Amniotic epithelial cell (primary cell): Measurements from ENCODE around the gene MESP2.

ENCODE experiments used
- DNase-seq: peaks from one replicate; pipeline ENCODE4 v3.0.0-alpha.2; 2010; ENCODE audit warnings: low read depth

Gene MESP2

GRCh38 chr15:89818287-89818686 is 42.2 kb downstream of the MESP2 start:
- no peak for DNase-seq

- DNase-seq = no peak
These were observed 44.8 kb downstream of the MESP2 start for GRCh38 chr15:89820666-89821611.

GRCh38 chr15:89822026-89822425 is 45.9 kb downstream of the MESP2 start:
- no peak for DNase-seq

- DNase-seq = no peak
These were observed 46.4 kb downstream of the MESP2 start for GRCh38 chr15:89822611-89822950.

GRCh38 chr15:89822951-89823711 is 47.0 kb downstream of the MESP2 start:
- peak; percentile 17 for DNase-seq

- DNase-seq = no peak
These were observed 47.9 kb downstream of the MESP2 start for GRCh38 chr15:89823836-89824606.

- DNase-seq = no peak
These were observed 48.4 kb downstream of the MESP2 start for GRCh38 chr15:89824607-89824867.

- DNase-seq = no peak
These were observed 49.3 kb downstream of the MESP2 start for GRCh38 chr15:89825271-89825940.

GRCh38 chr15:89826671-89827655 is 50.8 kb downstream of the MESP2 start:
- no peak for DNase-seq

GRCh38 chr15:89827829-89828228 is 51.7 kb downstream of the MESP2 start:
- no peak for DNase-seq
